ENCODE results near the gene CRLF2.

- no peak for TF ChIP-seq CTCF (IDR thresholded peaks at IDR 0.05; ENCODE audit: extremely low read depth in 1 of 2, insufficient read depth in 1 of 2, low read depth in 1 of 2, low read length in 2 of 2)
- no peak for TF ChIP-seq FOS (IDR thresholded peaks at IDR 0.05; ENCODE audit: borderline replicate concordance, insufficient read depth, low read length)
- TF ChIP-seq MAX (IDR thresholded peaks at IDR 0.05; ENCODE audit: insufficient read depth, insufficient read length): no peak
Measured at GRCh38 chrX:1170243-1170642, 42.2 kb downstream of the CRLF2 start.
